GM12874 (cell line): ENCODE data around the gene LETMD1.

Source experiments
- CTCF ChIP-seq: IDR thresholded peaks from 2 replicates; pipeline ENCODE4 v1.5.1; 2011; ENCODE audit warnings: low read depth, mild to moderate bottlenecking, control low read depth, low read length, moderate library complexity; ENCODE audit not compliant: insufficient read depth

Gene LETMD1

GRCh38 chr12:51049525-51049924 is 1.4 kb downstream of the LETMD1 start:
- no peak for TF ChIP-seq CTCF

GRCh38 chr12:51051787-51052186 is 3.7 kb downstream of the LETMD1 start:
- TF ChIP-seq CTCF, result no peak

- TF ChIP-seq CTCF, result no peak
These were observed 6.9 kb downstream of the LETMD1 start for GRCh38 chr12:51055060-51055459.

- no peak for TF ChIP-seq CTCF
These were observed 8.1 kb downstream of the LETMD1 start for GRCh38 chr12:51056242-51056641.

- no peak for TF ChIP-seq CTCF
These were observed 11.0 kb downstream of the LETMD1 start for GRCh38 chr12:51059086-51059485.

- TF ChIP-seq CTCF, result no peak
These were observed 14.7 kb downstream of the LETMD1 start for GRCh38 chr12:51062631-51063397.

GRCh38 chr12:51065530-51065929 is 17.4 kb downstream of the LETMD1 start:
- no peak for TF ChIP-seq CTCF
